ENCODE results near the gene NUP93.

DNA sequence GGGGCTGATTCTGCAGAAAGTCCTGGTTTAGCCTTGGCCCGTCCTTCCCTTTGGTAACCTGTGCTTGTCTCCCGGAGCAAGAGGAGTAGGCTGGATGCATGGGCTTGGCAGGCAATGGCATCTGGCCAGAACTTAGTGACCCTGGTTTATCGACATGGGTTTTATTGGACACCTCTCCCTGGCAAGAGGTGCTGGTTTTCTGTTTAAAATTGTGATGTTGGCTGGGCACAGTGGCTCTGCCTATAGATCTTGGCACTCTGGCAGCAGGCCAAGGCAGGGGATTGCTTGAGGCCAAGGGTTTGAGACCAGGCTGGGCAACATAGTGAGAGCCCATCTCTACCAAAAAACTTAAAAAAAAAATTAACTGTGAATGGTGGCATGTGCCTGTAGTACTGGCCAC is 166.3 kb downstream of the NUP93 start:
- no peak for TF ChIP-seq JUN (IDR thresholded peaks at IDR 0.05; ENCODE audit: borderline replicate concordance, insufficient read depth, insufficient read length, low read depth)
- TF ChIP-seq CTCF (IDR thresholded peaks at IDR 0.05; ENCODE audit: extremely low read depth in 1 of 2, insufficient read depth in 1 of 2, low read depth in 1 of 2, low read length in 2 of 2), result no peak
- no peak for TF ChIP-seq POLR2AphosphoS5 (IDR thresholded peaks at IDR 0.05; ENCODE audit: insufficient read depth, low read depth, low read length)
- no peak for TF ChIP-seq MAX (IDR thresholded peaks at IDR 0.05; ENCODE audit: insufficient read depth, insufficient read length)
- no peak for TF ChIP-seq POLR2A (IDR thresholded peaks at IDR 0.05; ENCODE audit: low read depth, low read length)
- TF ChIP-seq GATA2 (IDR thresholded peaks at IDR 0.05; ENCODE audit: insufficient read depth, insufficient read length, low read depth, low read length), result no peak
- TF ChIP-seq FOS (IDR thresholded peaks at IDR 0.05; ENCODE audit: borderline replicate concordance, insufficient read depth, low read length), result no peak
- TF ChIP-seq MYC (IDR thresholded peaks at IDR 0.05; ENCODE audit: low read depth, low read length), result no peak
- TF ChIP-seq EZH2 (IDR thresholded peaks at IDR 0.05; ENCODE audit: borderline replicate concordance, low read depth, low read length, severe bottlenecking), result no peak
